Gastrocnemius medialis (tissue), 4 donors: Measurements from ENCODE around the gene MTREX. TPM values are rescaled to one million over a fixed set of nuclear protein-coding genes. Genes with fewer than 3 reads are reported as not detected.

ENCODE experiments used
- ATAC-seq, 2 donors: fragments of 150-250 bp; one replicate each; pipeline ENCODE4 v1.9.1; 2016
- DNase-seq, 2 donors: peaks; one replicate each; pipeline ENCODE4 v3.0.0-alpha.2; 2019
- H3K27ac ChIP-seq, 4 donors: fragments of 200-600 bp; sonication (generic); 1 replicate in 1 of 4; 2 replicates in 3 of 4; pipeline ENCODE4 v1.5.1; 2016 to 2018; ENCODE audit warnings: mild to moderate bottlenecking in 2 of 4, moderate library complexity in 1 of 4
- H3K27me3 ChIP-seq, 3 donors: fragments of 200-600 bp; sonication (generic) in 2 of 3; 1 replicate in 1 of 3; 2 replicates in 2 of 3; pipeline versions ENCODE4 v1.5.1 to v1.6.0; 2016 to 2019; ENCODE audit warnings: mild to moderate bottlenecking in 1 of 3, moderate library complexity in 1 of 3
- H3K36me3 ChIP-seq, 2 donors: fragments of 200-600 bp; sonication (generic) in 1 of 2; one replicate each; pipeline ENCODE4 v1.5.1; 2017 to 2018
- H3K4me1 ChIP-seq, 2 donors: fragments of 200-600 bp; sonication (generic) in 1 of 2; one replicate each; pipeline ENCODE4 v1.5.1; 2016 to 2017; ENCODE audit warnings: mild to moderate bottlenecking in 2 of 2
- H3K4me3 ChIP-seq, 4 donors: fragments of 200-600 bp; sonication (generic) in 3 of 4; 1 replicate in 1 of 4; 2 replicates in 3 of 4; pipeline ENCODE4 v1.5.1; 2016 to 2019; ENCODE audit warnings: mild to moderate bottlenecking in 2 of 4
- H3K9me3 ChIP-seq, 3 donors: fragments of 200-600 bp; sonication (generic) in 2 of 3; 1 replicate in 1 of 3; 2 replicates in 2 of 3; pipeline ENCODE4 v1.5.1; 2016 to 2019
- CTCF ChIP-seq, 5 experiments: fragments of 450-650 bp in 3 of 5; fragments of 200-600 bp in 2 of 5; sonication (generic) in 2 of 5; IDR thresholded peaks in 4 of 5; conservative IDR thresholded peaks in 1 of 5; 1 replicate in 4 of 5; 2 replicates in 1 of 5; pipeline ENCODE4 v1.5.1; 2016 to 2019; ENCODE audit warnings: antibody characterized with exemption in 5 of 5, mild to moderate bottlenecking in 3 of 5, moderate library complexity in 3 of 5
- POLR2A ChIP-seq, 2 donors: fragments of 450-650 bp; IDR thresholded peaks; one replicate each; pipeline ENCODE4 v1.6.1; 2017; ENCODE audit warnings: antibody characterized with exemption in 2 of 2, mild to moderate bottlenecking in 2 of 2, moderate library complexity in 2 of 2
- in situ Hi-C, 4 donors: fragments of 200-750 bp; cut with MboI; loops; one replicate each; pipeline versions ENCODE4 v1.15.0 to v1.8.0; 2017; ENCODE audit warnings: low sequenced_read_pairs in 4 of 4
- intact Hi-C: fragments of 100-400 bp; cut with DNase I; formaldehyde crosslinking; loops from one replicate; pipeline ENCODE4 v1.15.1; 2023; ENCODE audit warnings: low total_unique reads
- total RNA-seq, 4 donors: library from RNA; depleted of rRNA; stranded (reverse); fragments of >200 nt; gene quantifications; one replicate each; pipeline versions ENCODE4 v1.1.0 to v1.2.3, GENCODE V29; 2016

The MTREX gene
- total RNA-seq, 4 donors from 2014 or later, result 92.4 to 124 (median 109) TPM

DNA sequence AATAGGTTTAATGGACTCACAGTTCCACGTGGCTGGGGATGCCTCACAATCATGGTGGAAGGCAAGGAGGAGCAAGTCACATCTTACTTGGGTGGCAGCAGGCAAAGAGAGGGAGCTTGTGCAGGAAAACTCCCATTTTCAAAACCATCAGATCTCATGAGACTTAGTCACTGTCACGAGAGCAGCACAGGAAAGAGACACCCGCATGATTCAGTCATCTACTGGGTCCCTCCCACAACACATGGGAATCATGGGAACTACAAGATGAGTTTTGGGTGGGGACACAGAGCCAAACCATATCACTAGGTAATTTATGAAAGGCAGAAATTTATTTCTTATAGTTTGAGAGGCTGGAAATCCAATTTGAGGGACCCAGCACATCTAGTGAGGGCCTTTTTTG is 40.0 kb downstream of the MTREX start:
- in situ Hi-C loops (loop anchor here in 2 of 4 donors (25.0 kb wide), 1 partner anchor 340 kb away; no protein-coding TSS in a partner anchor), intact Hi-C loops (loop anchor here (10.0 kb wide), 1 partner anchor 187 kb away; the partner anchor contains the start of gene PLPP1)

GRCh38 chr5:55350754-55351153 is 43.0 kb downstream of the MTREX start:
- in situ Hi-C loops (no loop called here), intact Hi-C loops (no loop called here)
- ATAC-seq, result no peak
- H3K4me3 ChIP-seq, result no peak overlapping the region
- no peak for DNase-seq
- TF ChIP-seq CTCF (IDR thresholded peaks at IDR 0.05 in 4 of 5, conservative IDR thresholded peaks at IDR 0.05 in 1 of 5) (no peak), POLR2A (IDR thresholded peaks at IDR 0.05) (no peak)
- H3K27me3 ChIP-seq, result no peaks in the 10 kb centered on the region
- H3K27ac ChIP-seq, result no peak overlapping the region
- H3K9me3 ChIP-seq, result no peaks in the 10 kb centered on the region
- peaks cover 0 to 86% of the 10 kb centered on the region in 2 donors for H3K36me3 ChIP-seq
- H3K4me1 ChIP-seq, result no peaks in the 10 kb centered on the region

More for the DNA sequence above, 40.0 kb downstream of the MTREX start:
- no peak overlapping the region for H3K4me3 ChIP-seq
- H3K9me3 ChIP-seq, result no peaks in the 10 kb centered on the region
- TF ChIP-seq POLR2A (IDR thresholded peaks at IDR 0.05) (no peak), CTCF (IDR thresholded peaks at IDR 0.05 in 4 of 5, conservative IDR thresholded peaks at IDR 0.05 in 1 of 5) (no peak)
- no peaks in the 10 kb centered on the region for H3K4me1 ChIP-seq
- peaks cover 0 to 80% of the 10 kb centered on the region in 2 donors for H3K36me3 ChIP-seq
- ATAC-seq, result no peak
- no peaks in the 10 kb centered on the region for H3K27me3 ChIP-seq
- H3K27ac ChIP-seq, result no peak overlapping the region
- DNase-seq, result no peak

GRCh38 chr5:55356896-55357295 is 49.1 kb downstream of the MTREX start:
- H3K36me3 ChIP-seq, result peaks cover 0 to 64% of the 10 kb centered on the region in 2 donors
- no peaks in the 10 kb centered on the region for H3K9me3 ChIP-seq
- TF ChIP-seq CTCF (IDR thresholded peaks at IDR 0.05 in 4 of 5, conservative IDR thresholded peaks at IDR 0.05 in 1 of 5) (no peak), POLR2A (IDR thresholded peaks at IDR 0.05) (no peak)
- no peaks in the 10 kb centered on the region for H3K4me1 ChIP-seq
- intact Hi-C loops (no loop called here), in situ Hi-C loops (no loop called here)
- no peak for DNase-seq
- ATAC-seq, result no peak
- H3K27me3 ChIP-seq, result no peaks in the 10 kb centered on the region
- no peak overlapping the region for H3K4me3 ChIP-seq
- H3K27ac ChIP-seq, result no peak overlapping the region

DNA sequence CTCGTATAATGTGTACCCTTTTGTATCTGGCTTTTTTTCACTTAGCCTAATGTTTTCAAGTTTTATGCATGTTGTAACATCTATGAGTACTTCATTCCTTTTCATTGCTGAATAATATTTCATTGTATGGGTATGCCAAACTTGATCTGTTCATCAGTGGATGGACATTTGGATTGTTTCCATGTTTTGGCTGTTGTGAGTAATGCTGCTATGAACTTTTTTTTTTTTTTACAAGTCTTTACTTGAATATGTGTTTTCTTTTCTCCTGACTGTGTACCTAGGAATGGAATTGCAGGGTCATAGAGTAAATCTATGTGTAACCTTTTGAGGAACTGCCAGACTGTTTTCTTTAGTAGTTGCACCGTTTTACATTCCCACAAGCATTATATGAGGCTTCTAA is 52.4 kb downstream of the MTREX start:
- no peak overlapping the region for H3K27ac ChIP-seq
- no peak for TF ChIP-seq POLR2A (IDR thresholded peaks at IDR 0.05)
- TF ChIP-seq CTCF (IDR thresholded peaks at IDR 0.05 in 4 of 5, conservative IDR thresholded peaks at IDR 0.05 in 1 of 5), result no peak
- intact Hi-C loops (loop anchor here (10.0 kb wide), 1 partner anchor 1055 kb away; no protein-coding TSS in a partner anchor), in situ Hi-C loops (no loop called here)
- DNase-seq (no peak), ATAC-seq (no peak)
- no peaks in the 10 kb centered on the region for H3K27me3 ChIP-seq
- no peak overlapping the region for H3K4me3 ChIP-seq
- H3K36me3 ChIP-seq, result peaks cover 0 to 35% of the 10 kb centered on the region in 2 donors
- H3K4me1 ChIP-seq, result no peaks in the 10 kb centered on the region
- H3K9me3 ChIP-seq, result no peaks in the 10 kb centered on the region

DNA sequence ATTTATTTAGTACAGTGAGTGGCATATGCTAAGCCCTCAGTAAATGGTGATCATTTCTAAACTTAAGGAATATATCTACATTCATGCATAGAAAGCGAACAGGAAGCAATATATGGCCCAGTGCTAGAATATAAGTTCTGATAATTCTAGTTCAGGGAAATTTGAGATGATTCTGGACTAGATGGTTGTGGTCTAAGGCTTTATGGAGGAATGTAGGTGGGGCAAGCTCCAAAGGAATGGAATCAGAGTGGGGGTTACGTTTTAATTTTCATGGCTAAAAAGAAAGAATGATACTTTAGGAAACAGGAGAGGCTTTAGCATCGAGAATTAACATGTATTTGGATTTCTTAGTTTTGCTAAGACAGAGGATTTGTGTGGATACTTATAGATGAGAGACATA is 56.1 kb downstream of the MTREX start:
- Histone ChIP-seq H3K36me3 (peaks cover 0 to 44% of the 10 kb centered on the region in 2 donors), H3K9me3 (no peaks in the 10 kb centered on the region), H3K27me3 (no peaks in the 10 kb centered on the region), H3K4me1 (no peaks in the 10 kb centered on the region), H3K27ac (no peak overlapping the region), H3K4me3 (no peak overlapping the region)
- in situ Hi-C loops (no loop called here), intact Hi-C loops (loop anchor here (10.0 kb wide), 1 partner anchor 1059 kb away; no protein-coding TSS in a partner anchor)
- ATAC-seq, result no peak
- TF ChIP-seq POLR2A (IDR thresholded peaks at IDR 0.05), result no peak
- no peak for TF ChIP-seq CTCF (IDR thresholded peaks at IDR 0.05 in 4 of 5, conservative IDR thresholded peaks at IDR 0.05 in 1 of 5)
- DNase-seq, result no peak
